Measurements from ENCODE around the gene FRRS1L.
"Not testable (repeated sequence)": the region's sequence is repeated elsewhere in the genome, so short reads cannot be mapped to it uniquely, and the experiment has no call there.

Gene FRRS1L

GRCh38 chr9:109138421-109138820 is 28.6 kb downstream of the FRRS1L start:
- TF ChIP-seq, protein P1, sequence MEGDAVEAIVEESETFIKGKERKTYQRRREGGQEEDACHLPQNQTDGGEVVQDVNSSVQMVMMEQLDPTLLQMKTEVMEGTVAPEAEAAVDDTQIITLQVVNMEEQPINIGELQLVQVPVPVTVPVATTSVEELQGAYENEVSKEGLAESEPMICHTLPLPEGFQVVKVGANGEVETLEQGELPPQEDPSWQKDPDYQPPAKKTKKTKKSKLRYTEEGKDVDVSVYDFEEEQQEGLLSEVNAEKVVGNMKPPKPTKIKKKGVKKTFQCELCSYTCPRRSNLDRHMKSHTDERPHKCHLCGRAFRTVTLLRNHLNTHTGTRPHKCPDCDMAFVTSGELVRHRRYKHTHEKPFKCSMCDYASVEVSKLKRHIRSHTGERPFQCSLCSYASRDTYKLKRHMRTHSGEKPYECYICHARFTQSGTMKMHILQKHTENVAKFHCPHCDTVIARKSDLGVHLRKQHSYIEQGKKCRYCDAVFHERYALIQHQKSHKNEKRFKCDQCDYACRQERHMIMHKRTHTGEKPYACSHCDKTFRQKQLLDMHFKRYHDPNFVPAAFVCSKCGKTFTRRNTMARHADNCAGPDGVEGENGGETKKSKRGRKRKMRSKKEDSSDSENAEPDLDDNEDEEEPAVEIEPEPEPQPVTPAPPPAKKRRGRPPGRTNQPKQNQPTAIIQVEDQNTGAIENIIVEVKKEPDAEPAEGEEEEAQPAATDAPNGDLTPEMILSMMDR (IDR thresholded peaks at IDR 0.05) = no peak
- H3K4me3 ChIP-seq = no peak overlapping the region
- no peak for DNase-seq (ENCODE audit: low spot score)
- no peak overlapping the region for H3K27ac ChIP-seq

GRCh38 chr9:109134167-109134578 is 32.9 kb downstream of the FRRS1L start:
- H3K27ac ChIP-seq = no peak overlapping the region
- TF ChIP-seq, protein P1 (IDR thresholded peaks at IDR 0.05) = no peak

DNA sequence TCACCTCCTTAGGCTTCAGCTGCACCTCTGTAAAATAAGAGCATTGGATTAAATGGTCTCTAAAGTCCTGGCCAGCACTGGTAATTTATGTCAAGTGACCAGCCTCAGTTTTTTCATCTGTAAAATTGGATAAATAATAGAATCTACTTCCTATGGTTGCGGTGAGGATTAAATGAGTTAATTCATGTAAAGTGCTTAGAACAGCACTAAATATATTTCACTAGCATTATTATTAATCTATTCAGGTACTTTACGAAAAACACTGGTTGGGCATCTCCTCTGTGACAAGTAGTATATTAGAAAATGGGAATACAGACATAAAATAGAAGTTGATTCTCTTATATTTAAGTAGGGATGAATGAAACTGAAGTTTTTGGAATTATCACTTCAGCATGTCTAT is 33.5 kb downstream of the FRRS1L start:
- Histone ChIP-seq H3K4me3 (no peak overlapping the region), H3K27ac (no peak overlapping the region)
- no peak for DNase-seq (ENCODE audit: low spot score)
- TF ChIP-seq, protein P1 (IDR thresholded peaks at IDR 0.05) = no peak

More at GRCh38 chr9:109134167-109134578, 32.9 kb downstream of the FRRS1L start:
- DNase-seq (ENCODE audit: low spot score) = no peak
- no peak overlapping the region for H3K4me3 ChIP-seq

- no peak for DNase-seq (ENCODE audit: low spot score)
- Histone ChIP-seq H3K27ac (no peak overlapping the region), H3K4me3 (no peak overlapping the region)
- TF ChIP-seq, protein P1 (IDR thresholded peaks at IDR 0.05) = no peak
These were observed 34.5 kb downstream of the FRRS1L start for GRCh38 chr9:109132567-109133021.

- Histone ChIP-seq H3K27ac (no peak overlapping the region), H3K4me3 (no peak overlapping the region)
- no peak for DNase-seq (ENCODE audit: low spot score)
- TF ChIP-seq, protein P1 (IDR thresholded peaks at IDR 0.05) = no peak
These were observed 37.4 kb downstream of the FRRS1L start for GRCh38 chr9:109129470-109130197.

DNA sequence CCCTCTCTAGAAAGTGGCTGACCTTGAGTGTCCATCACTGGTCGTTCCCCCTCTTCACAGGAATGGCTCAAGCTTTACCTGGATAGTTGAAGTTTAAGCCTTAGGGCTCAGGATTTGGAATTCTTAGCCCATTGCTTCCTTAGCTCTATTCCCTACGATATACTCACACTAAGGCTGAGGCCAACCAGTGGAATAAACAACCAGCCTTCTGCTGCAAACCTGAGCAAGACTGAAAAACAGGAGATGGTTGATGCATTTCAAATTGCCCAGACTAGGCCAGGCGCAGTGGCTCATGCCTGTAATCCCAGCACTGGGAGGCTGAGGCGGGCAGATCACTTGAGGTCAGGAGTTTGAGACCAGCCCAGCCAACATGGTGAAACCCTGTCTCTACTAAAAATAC is 40.4 kb downstream of the FRRS1L start:
- DNase-seq (ENCODE audit: low spot score); H3K4me3 ChIP-seq; H3K27ac ChIP-seq: not testable (repeated sequence)

- Histone ChIP-seq H3K4me3 (no peak overlapping the region), H3K27ac (no peak overlapping the region)
- TF ChIP-seq, protein P1 (IDR thresholded peaks at IDR 0.05) = no peak
- DNase-seq (ENCODE audit: low spot score) = no peak
These were observed 42.9 kb downstream of the FRRS1L start for GRCh38 chr9:109124121-109124520.

Measured in coronary artery (tissue), 2 donors.